ENCODE results near the gene PRKAR1B. TPM values are rescaled to one million over a fixed set of nuclear protein-coding genes. Genes with fewer than 3 reads are reported as not detected.

The PRKAR1B gene
- total and polyA plus RNA-seq, 9 donors: 14.3 to 49.0 (median 34.0) TPM

GRCh38 chr7:600149-601035, 126.7 kb downstream of the PRKAR1B start:
- 87 to 94% (median 91%) methylated on average over 33 of the region's 33 CpGs for WGBS, 3 donors
- Histone ChIP-seq H3K27ac (no peak overlapping the region), H3K36me3 (no peaks in the 10 kb centered on the region), H3K27me3 (no peaks in the 10 kb centered on the region), H3K4me1 (ENCODE audit: insufficient read depth) (no peaks in the 10 kb centered on the region), H3K9me3 (no peaks in the 10 kb centered on the region), H3K4me3 (no peak overlapping the region)
- TF ChIP-seq POLR2A (IDR thresholded peaks at IDR 0.05) (no peak), EP300 (IDR thresholded peaks at IDR 0.05) (no peak), CTCF (IDR thresholded peaks at IDR 0.05) (no peak)
- peak in 1 of 5 donors; percentile 19 for DNase-seq
- intact Hi-C loops (cut with DNase I): no loop called here

- intact Hi-C loops (cut with DNase I): no loop called here
- 94 to 96% (median 94%) methylated on average over 19 of the region's 19 CpGs for WGBS, 3 donors
- Histone ChIP-seq H3K4me1 (ENCODE audit: insufficient read depth) (no peaks in the 10 kb centered on the region), H3K9me3 (no peaks in the 10 kb centered on the region), H3K27ac (no peak overlapping the region), H3K27me3 (no peaks in the 10 kb centered on the region), H3K4me3 (no peak overlapping the region), H3K36me3 (no peaks in the 10 kb centered on the region)
- TF ChIP-seq EP300 (IDR thresholded peaks at IDR 0.05): no peak
- TF ChIP-seq POLR2A (IDR thresholded peaks at IDR 0.05): no peak
- no peak for TF ChIP-seq CTCF (IDR thresholded peaks at IDR 0.05)
- DNase-seq: no peak
Measured at GRCh38 chr7:598899-599298, 128.2 kb downstream of the PRKAR1B start.

GRCh38 chr7:597348-598178, 129.5 kb downstream of the PRKAR1B start:
- no peak overlapping the region for H3K27ac ChIP-seq
- WGBS, 3 donors: 92 to 94% (median 92%) methylated on average over 35 of the region's 35 CpGs
- DNase-seq: no peak

More at GRCh38 chr7:597348-598178, 129.5 kb downstream of the PRKAR1B start:
- TF ChIP-seq EP300 (IDR thresholded peaks at IDR 0.05) (no peak), POLR2A (IDR thresholded peaks at IDR 0.05) (no peak), CTCF (IDR thresholded peaks at IDR 0.05) (no peak)
- intact Hi-C loops (cut with DNase I): no loop called here
- H3K9me3 ChIP-seq: no peaks in the 10 kb centered on the region
- H3K4me3 ChIP-seq: no peak overlapping the region
- no peaks in the 10 kb centered on the region for H3K27me3 ChIP-seq
- no peaks in the 10 kb centered on the region for H3K4me1 ChIP-seq (ENCODE audit: insufficient read depth)
- no peaks in the 10 kb centered on the region for H3K36me3 ChIP-seq
